22Rv1 (cell line): Measurements from ENCODE around the gene RMDN3.
A peak's percentile ranks its signal among the peaks of the same experiment; 100 is the strongest.

Experiments used
- H3K27ac ChIP-seq: fragments of 450-650 bp; 2 replicates; pipeline ENCODE4 v1.5.1; 2017
- CTCF ChIP-seq: fragments of 450-650 bp; IDR thresholded peaks from 2 replicates; pipeline ENCODE4 v1.5.1; 2017; ENCODE audit warnings: mild to moderate bottlenecking
- ZFX ChIP-seq: fragments of 450-650 bp; IDR thresholded peaks from 2 replicates; pipeline ENCODE4 v1.6.1; 2017; ENCODE audit warnings: antibody characterized with exemption, borderline replicate concordance

RMDN3 gene

GRCh38 chr15:40759961-40760360 lies 4.9 kb upstream of the RMDN3 start:
- peak overlapping the region; percentile 18; the same call in 1 of the 2 replicates for H3K27ac ChIP-seq
- no peak for TF ChIP-seq ZFX
- TF ChIP-seq CTCF: no peak

GRCh38 chr15:40756938-40757337 lies 1.9 kb upstream of the RMDN3 start:
- TF ChIP-seq ZFX (no peak), CTCF (no peak)

GRCh38 chr15:40755812-40756208 lies 756 bp upstream of the RMDN3 start:
- H3K27ac ChIP-seq: peak overlapping the region; percentile 88
- TF ChIP-seq CTCF (no peak), ZFX (no peak)

More at GRCh38 chr15:40756938-40757337, 1.9 kb upstream of the RMDN3 start:
- H3K27ac ChIP-seq: peak overlapping the region; percentile 88

GRCh38 chr15:40754574-40754882 lies 526 bp downstream of the RMDN3 start:
- H3K27ac ChIP-seq: peak overlapping the region; percentile 88
- TF ChIP-seq ZFX (no peak), CTCF (no peak)

GRCh38 chr15:40751745-40752144 lies 3.3 kb downstream of the RMDN3 start:
- H3K27ac ChIP-seq: no peak overlapping the region
- TF ChIP-seq CTCF: no peak
- TF ChIP-seq ZFX: no peak

GRCh38 chr15:40750885-40751284 lies 4.2 kb downstream of the RMDN3 start:
- TF ChIP-seq CTCF: no peak
- TF ChIP-seq ZFX: no peak

GRCh38 chr15:40749151-40749630 lies 5.9 kb downstream of the RMDN3 start:
- TF ChIP-seq ZFX (no peak), CTCF (no peak)
- no peak overlapping the region for H3K27ac ChIP-seq

More at GRCh38 chr15:40750885-40751284, 4.2 kb downstream of the RMDN3 start:
- no peak overlapping the region for H3K27ac ChIP-seq
